A673 (cell line): ENCODE results near the gene CDADC1.
"Not testable (repeated sequence)": the region's sequence is repeated elsewhere in the genome, so short reads cannot be mapped to it uniquely, and the experiment has no call there.

Source experiments
- CTCF ChIP-seq: fragments of 300-800, 200-600 bp; sonication (generic); conservative IDR thresholded peaks from 2 replicates; pipeline ENCODE4 v1.5.1; 2017; ENCODE audit warnings: low read depth, mild to moderate bottlenecking, antibody characterized with exemption, low read length, moderate library complexity, mixed read lengths
- EZH2 ChIP-seq: fragments of 200-600 bp; sonication (generic); IDR thresholded peaks from 2 replicates; pipeline ENCODE4 v1.6.1; 2017; ENCODE audit warnings: borderline replicate concordance, low read depth, mild to moderate bottlenecking, mixed read lengths, antibody characterized with exemption, low read length; ENCODE audit not compliant: poor library complexity, severe bottlenecking

GRCh38 chr13:49327145-49327544 is 79.4 kb downstream of the CDADC1 start:
- not testable (repeated sequence) for TF ChIP-seq EZH2, CTCF
